NCI-H460 (cell line): ENCODE data around the gene TNFAIP8. TPM values are rescaled to one million over a fixed set of nuclear protein-coding genes. Genes with fewer than 3 reads are reported as not detected.

Source experiments
- DNase-seq: peaks from one replicate; pipeline ENCODE4 v3.0.0-alpha.2; 2016; ENCODE audit warnings: low read depth; ENCODE audit errors: extremely low read depth
- total RNA-seq: library from RNA; depleted of rRNA; stranded (reverse); fragments of >200 nt; shearing (Covaris generic); gene quantifications from 2 replicates; pipeline ENCODE4 v1.2.3, GENCODE V29; 2014

Gene TNFAIP8
- total RNA-seq, 1 experiment from 2014 or later, result 35.2 TPM

DNA sequence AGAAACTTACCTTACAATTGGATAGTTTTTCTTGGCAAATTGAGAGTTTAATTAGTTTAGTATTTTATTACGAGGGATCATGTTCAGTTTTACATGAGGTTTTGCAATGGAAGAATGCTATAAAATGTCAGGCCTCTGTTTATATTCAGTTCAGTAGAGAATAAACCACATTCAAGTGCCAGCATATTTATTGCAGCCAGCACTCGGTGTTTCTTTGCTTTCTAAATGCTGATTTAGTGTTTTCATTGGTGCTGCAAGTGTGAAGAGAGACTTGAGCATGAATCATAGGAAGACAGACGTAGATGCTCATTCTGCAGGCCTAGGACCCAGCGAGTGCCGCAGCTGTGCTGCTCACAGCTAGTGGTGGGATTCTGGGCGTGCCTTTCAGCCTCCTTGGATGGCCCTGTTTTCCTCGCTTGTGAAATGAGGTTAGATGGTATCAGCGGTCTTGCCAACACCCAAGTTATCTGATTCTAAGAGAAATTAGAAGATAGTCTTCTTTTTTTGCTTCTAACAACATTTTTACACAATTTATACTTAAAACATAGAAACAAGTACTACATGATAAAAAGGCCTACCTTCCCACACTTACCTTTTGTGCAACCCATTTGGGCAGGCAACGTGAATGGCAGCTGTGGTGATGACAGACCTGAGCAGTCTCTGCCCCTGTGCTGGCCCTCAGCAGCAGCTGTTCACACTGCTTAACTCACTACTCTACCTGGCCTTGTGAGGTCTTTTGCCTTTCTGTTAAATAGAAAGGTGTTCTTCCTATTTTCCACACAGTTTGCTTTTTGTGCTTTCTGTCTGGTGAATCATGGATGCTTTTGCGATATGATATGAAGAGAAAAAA, 26.8 kb upstream of the TNFAIP8 start:
- DNase-seq, result peak; percentile 71

- no peak for DNase-seq
These were observed 26.2 kb upstream of the TNFAIP8 start for GRCh38 chr5:119329666-119330065.

- no peak for DNase-seq
These were observed 25.2 kb upstream of the TNFAIP8 start for GRCh38 chr5:119330367-119331183.

- no peak for DNase-seq
These were observed 24.2 kb upstream of the TNFAIP8 start for GRCh38 chr5:119331566-119332095.

- DNase-seq, result no peak
These were observed 23.6 kb upstream of the TNFAIP8 start for GRCh38 chr5:119332208-119332607.

GRCh38 chr5:119332978-119333401, 22.8 kb upstream of the TNFAIP8 start:
- no peak for DNase-seq

DNA sequence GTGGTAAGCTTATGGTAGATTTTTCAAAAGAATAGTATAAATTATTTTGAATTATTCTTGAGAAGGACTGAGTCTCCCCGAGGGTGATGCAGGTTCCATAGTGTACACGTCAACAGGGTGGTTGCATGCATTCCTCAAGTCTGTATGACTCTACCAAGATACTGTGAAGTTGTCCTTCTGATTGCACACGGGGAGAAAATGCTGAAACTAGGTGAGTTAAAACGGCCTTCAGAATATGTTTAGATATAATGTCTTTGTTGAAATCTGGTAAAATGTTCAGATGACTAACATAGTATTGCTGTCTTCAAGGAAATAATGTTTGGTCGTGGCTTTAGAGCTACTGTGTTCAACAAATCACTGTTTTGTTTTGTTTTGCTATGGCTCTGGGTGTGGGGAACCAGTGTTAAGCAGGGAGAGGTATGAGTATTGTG, 22.4 kb upstream of the TNFAIP8 start:
- DNase-seq, result peak; percentile 50

- DNase-seq, result no peak
These were observed 20.6 kb upstream of the TNFAIP8 start for GRCh38 chr5:119335261-119335677.

- DNase-seq, result no peak
These were observed 19.6 kb upstream of the TNFAIP8 start for GRCh38 chr5:119336262-119336661.

GRCh38 chr5:119336845-119337580, 18.8 kb upstream of the TNFAIP8 start:
- no peak for DNase-seq

DNA sequence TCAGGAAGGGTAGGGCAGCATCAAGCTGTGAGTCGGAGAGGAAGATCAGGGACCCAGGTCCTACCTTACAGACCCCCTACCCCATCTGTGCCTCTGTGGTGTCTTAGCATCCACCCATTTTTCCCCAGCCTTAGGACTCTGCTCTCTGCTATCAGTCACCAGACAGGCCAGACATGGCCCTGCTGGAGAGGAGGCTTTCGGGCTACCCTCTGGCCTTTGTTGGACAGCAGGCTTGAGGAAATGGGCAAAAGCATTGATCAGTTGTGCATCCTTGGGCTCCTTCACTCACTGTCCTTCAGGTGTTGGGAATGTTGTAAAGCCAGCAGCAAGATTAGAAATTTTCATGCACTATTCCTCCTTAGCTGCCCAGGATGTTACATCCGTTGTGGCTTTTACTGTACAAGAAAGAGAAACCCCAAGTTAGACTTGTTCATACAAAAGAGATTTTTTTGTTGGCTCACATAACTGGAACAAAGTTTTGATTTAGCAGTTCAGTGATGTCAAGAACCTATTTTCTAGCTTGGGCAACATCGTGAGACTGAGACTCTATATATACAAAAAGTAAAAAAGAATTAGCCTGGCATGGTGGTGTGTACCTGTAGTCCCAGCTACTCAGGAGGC, 17.4 kb upstream of the TNFAIP8 start:
- DNase-seq, result no peak

- no peak for DNase-seq
These were observed 16.5 kb upstream of the TNFAIP8 start for GRCh38 chr5:119339344-119339743.

DNA sequence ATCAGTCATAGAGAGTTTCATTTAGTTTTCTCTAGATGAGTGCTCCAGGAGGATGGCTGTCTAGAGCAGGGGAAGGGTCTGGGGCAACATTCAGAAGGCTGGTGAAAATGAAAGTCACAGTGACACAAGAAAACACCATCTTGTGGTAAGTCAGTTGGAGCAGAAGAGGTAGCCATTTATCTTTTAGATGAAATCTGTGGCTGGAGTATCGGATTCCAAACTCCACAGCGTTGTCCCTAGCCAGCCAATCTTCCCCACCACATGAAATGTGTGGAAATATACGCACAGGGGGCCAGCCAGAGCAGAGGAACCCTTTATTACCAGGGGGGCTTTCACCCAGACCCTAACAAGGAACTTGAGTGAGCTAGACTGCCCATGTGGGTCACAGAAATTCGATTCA, 15.9 kb upstream of the TNFAIP8 start:
- no peak for DNase-seq

DNA sequence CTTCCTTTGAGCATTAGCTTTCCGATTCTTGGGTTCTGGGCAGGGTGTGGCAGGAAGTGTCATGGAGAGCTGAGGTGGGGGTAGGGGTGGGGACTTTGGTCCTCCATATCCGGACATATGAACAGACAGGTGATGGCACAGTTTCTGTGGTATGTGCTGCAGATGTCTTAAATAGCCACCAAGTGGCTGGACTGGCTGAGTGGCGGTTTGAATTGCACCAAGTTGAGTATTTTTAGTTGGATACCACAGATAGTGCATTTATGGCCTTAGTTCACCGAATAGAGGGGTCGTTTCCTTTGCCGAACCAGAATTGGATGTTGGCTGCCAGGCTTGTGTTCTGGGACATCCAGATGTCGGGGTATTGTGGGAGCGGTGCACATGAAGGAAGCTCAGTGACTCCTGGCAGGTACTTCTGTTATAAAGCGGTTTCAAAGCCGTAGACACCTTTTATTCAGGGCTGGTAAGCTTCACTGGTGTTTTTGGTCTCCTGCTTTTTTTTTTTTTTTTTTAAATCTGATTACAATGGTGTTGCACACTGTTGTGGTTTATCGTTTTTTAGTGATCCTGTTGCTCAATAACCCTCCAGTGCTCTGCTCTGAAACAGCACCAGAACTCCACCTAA, 15.1 kb upstream of the TNFAIP8 start:
- DNase-seq, result no peak

- no peak for DNase-seq
These were observed 14.1 kb upstream of the TNFAIP8 start for GRCh38 chr5:119341452-119342349.

DNA sequence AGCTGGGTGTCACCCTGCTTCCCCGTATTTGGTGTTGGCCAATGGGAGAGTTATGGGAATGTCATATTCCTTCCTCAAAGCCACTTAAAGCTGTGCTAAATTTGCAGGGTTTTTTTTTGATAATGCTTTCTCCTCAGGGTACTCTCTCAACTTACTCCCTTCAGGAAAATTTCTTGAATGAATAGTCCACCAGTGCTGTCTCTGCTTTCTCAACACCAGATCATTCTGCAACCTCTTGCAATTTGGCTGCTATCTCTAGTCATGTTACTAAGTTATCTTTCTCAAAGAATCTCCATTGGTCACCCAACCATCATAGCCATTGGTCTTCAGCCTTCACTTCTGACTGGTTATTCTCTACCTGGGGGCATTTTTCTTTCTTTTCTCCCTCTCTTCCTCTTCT, 13.4 kb upstream of the TNFAIP8 start:
- DNase-seq, result no peak

- DNase-seq, result no peak
These were observed 12.8 kb upstream of the TNFAIP8 start for GRCh38 chr5:119343052-119343451.

DNA sequence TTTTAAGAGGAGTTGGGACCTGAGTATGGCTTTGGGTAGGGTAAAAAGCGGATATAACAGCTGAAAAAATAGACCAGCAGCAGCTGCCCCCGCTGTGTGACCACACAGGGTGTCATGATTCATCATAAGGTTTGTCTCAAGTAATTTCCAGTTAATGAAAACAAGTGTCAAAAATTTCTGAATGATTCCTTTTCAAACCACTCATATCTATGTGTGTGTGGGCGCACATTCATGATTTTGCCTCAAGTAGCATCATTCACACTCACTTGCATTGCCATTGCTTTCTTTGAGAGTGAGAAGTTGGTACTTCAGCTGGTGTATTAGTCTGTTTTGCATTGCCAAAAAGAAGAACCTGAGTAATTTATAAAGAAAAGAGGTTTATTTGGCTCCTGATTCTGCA, 12.1 kb upstream of the TNFAIP8 start:
- DNase-seq, result no peak

DNA sequence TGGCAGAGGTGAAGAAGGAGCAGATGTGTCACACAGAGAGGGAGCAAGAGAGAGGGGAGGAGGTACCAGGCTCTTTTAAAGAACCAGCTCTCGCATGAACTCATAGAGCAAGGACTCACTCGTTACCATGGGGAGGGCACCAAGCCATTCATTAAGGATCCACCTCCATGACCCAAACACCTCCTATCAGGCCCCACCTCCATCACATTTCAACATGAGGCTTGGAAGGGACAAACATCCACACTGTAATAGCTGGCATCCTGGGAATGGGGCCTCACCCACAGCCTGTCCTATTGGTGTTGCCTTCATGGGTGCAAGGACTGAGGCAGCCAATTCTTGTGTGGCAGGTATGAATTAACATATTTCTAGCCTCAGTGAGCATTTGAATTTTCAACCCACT, 11.6 kb upstream of the TNFAIP8 start:
- DNase-seq, result no peak
